GM06990 (cell line): ENCODE results near the gene PAN2.
"Not testable (repeated sequence)": the region's sequence is repeated elsewhere in the genome, so short reads cannot be mapped to it uniquely, and the experiment has no call there.

Experiments
- DNase-seq: peaks from one replicate; pipeline ENCODE4 v3.0.0-alpha.2; 2011; ENCODE audit not compliant: insufficient read length; ENCODE audit errors: extremely low read depth
- H3K27me3 ChIP-seq: replicated peaks from 2 replicates; pipeline ENCODE4 v1.6.0; 2011; ENCODE audit warnings: low read length; ENCODE audit not compliant: control insufficient read depth, insufficient read depth
- H3K36me3 ChIP-seq: 2 replicates; pipeline ENCODE4 v1.5.1; 2011; ENCODE audit warnings: low read length; ENCODE audit not compliant: control insufficient read depth, insufficient read depth
- H3K4me3 ChIP-seq: replicated peaks from 2 replicates; pipeline ENCODE4 v1.5.1; 2011; ENCODE audit warnings: low read depth, mild to moderate bottlenecking, control low read depth, low read length
- CTCF ChIP-seq: IDR thresholded peaks from 2 replicates; pipeline ENCODE4 v1.5.1; 2011; ENCODE audit warnings: low read length, control low read depth, mild to moderate bottlenecking, inconsistent platforms; ENCODE audit not compliant: insufficient read depth, poor library complexity, severe bottlenecking

PAN2 gene

GRCh38 chr12:56286044-56286830 is 47.6 kb downstream of the PAN2 start:
- no peak for DNase-seq
- no peaks in the 10 kb centered on the region for H3K27me3 ChIP-seq
- H3K4me3 ChIP-seq, result no peak overlapping the region
- peaks cover 14% of the 10 kb centered on the region for H3K36me3 ChIP-seq
- no peak for TF ChIP-seq CTCF

GRCh38 chr12:56284263-56284662 is 49.5 kb downstream of the PAN2 start:
- not testable (repeated sequence) for H3K4me3 ChIP-seq, DNase-seq, H3K27me3 ChIP-seq
- peaks cover 13% of the 10 kb centered on the region for H3K36me3 ChIP-seq

- no peak overlapping the region for H3K4me3 ChIP-seq
- no peak for DNase-seq
- H3K36me3 ChIP-seq, result peaks cover 16% of the 10 kb centered on the region
- no peak for TF ChIP-seq CTCF
- H3K27me3 ChIP-seq, result no peaks in the 10 kb centered on the region
Measured at GRCh38 chr12:56282579-56282978, 51.2 kb downstream of the PAN2 start.

- H3K27me3 ChIP-seq, result no peaks in the 10 kb centered on the region
- no peak for TF ChIP-seq CTCF
- H3K4me3 ChIP-seq, result no peak overlapping the region
- peaks cover 16% of the 10 kb centered on the region for H3K36me3 ChIP-seq
- no peak for DNase-seq
Measured at GRCh38 chr12:56282030-56282429, 51.8 kb downstream of the PAN2 start.

GRCh38 chr12:56280849-56281248 is 53.0 kb downstream of the PAN2 start:
- no peak for TF ChIP-seq CTCF
- no peak overlapping the region for H3K4me3 ChIP-seq
- no peak for DNase-seq
- peaks cover 18% of the 10 kb centered on the region for H3K36me3 ChIP-seq
- H3K27me3 ChIP-seq, result no peaks in the 10 kb centered on the region

GRCh38 chr12:56278905-56279304 is 54.9 kb downstream of the PAN2 start:
- no peak for TF ChIP-seq CTCF
- Histone ChIP-seq H3K4me3 (no peak overlapping the region), H3K27me3 (no peaks in the 10 kb centered on the region), H3K36me3 (peaks cover 31% of the 10 kb centered on the region)
- DNase-seq, result no peak
